Measurements from ENCODE around the gene PROX1.

PROX1 gene, protein sequence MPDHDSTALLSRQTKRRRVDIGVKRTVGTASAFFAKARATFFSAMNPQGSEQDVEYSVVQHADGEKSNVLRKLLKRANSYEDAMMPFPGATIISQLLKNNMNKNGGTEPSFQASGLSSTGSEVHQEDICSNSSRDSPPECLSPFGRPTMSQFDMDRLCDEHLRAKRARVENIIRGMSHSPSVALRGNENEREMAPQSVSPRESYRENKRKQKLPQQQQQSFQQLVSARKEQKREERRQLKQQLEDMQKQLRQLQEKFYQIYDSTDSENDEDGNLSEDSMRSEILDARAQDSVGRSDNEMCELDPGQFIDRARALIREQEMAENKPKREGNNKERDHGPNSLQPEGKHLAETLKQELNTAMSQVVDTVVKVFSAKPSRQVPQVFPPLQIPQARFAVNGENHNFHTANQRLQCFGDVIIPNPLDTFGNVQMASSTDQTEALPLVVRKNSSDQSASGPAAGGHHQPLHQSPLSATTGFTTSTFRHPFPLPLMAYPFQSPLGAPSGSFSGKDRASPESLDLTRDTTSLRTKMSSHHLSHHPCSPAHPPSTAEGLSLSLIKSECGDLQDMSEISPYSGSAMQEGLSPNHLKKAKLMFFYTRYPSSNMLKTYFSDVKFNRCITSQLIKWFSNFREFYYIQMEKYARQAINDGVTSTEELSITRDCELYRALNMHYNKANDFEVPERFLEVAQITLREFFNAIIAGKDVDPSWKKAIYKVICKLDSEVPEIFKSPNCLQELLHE

DNA sequence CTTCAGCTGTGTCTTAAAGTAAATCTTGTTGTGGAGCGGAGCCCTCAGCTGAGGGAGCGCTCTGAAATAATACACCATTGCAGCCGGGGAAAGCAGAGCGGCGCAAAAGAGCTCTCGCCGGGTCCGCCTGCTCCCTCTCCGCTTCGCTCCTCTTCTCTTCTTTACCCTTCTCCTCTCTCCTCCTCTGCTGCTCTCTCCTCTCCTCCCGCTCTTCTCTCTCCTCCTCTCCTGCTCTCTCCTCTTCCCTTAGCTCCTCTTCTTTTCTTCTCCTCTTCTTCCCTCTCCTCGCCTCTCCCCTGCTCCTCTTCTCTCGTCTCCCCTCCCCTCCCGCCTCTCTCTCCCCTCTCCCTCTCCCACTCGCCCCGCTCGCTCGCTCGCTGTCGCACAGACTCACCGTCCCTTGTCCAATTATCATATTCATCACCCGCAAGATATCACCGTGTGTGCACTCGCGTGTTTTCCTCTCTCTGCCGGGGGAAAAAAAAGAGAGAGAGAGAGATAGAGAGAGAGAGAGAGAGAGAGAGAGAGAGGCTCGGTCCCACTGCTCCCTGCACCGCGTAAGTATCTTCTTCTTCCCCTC lies at the start of gene PROX1:
TSS of gene PROX1 (plus strand) at position 47 of the 580 bp plus-strand sequence. CDS start 8,563 bp downstream, outside the sequence.
- DNase-seq, result no peak

DNA sequence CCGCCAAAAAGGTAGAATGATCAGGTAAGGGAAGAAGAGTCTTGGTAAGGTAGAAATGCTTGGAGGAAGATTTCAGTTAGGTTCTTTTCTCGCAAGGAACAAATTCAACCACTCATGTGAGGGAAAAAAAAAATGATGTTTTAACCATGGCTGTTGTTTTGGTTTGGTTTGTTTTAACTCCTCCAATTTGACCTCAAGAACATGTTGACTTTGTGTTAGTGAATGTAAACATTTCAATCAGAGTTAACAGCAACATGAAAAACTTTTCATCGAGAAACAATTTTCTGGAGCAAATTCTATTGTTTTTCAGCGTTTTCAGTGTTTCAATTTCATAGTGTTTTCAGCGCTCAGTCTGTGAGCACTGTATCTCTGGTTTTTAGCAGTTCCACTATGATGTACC lies 49.0 kb upstream of the PROX1 start:
- no peak for DNase-seq

GRCh38 chr1:213939888-213940287 lies 47.9 kb upstream of the PROX1 start:
- no peak for DNase-seq

DNA sequence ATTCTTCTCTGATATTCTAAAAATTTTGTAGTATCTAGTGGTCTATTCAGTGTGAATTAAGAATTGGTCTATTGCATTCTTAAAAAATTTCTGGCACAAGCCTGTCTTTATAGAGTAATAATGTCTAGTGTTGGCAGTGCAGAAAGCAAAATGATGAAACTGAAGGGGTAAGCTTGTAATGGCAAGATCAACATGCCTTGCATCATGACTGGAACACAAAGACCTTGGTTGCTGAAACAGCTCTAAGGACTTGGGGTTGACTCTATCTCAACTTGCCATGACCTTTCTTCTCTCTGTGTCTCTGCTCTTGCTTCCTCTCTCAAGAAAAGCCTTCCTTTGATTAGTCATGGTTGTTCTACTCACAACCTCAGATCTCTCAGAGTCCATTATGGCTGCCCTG lies 46.8 kb upstream of the PROX1 start:
- no peak for DNase-seq

DNA sequence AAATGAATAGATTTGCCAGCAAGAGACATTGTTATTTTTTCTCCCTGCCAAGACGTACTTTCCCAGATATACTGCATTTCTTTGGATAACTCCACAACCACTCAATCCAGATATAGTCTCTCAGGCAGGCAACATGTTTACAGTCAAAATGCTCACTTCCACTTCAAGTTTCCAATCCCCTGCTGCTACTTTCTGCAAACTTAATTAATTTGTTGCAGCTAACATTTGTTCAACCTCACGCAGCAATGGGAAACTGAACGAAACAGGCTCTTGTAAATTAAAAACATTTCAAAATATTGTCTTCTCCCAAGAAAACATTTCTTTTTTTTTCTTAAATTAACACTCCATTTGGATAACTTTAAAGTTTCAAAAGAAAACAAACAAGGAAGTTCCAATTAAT lies 45.7 kb upstream of the PROX1 start:
- DNase-seq, result no peak

- DNase-seq, result no peak
Observed at GRCh38 chr1:213947200-213947801, 40.5 kb upstream of the PROX1 start.

DNA sequence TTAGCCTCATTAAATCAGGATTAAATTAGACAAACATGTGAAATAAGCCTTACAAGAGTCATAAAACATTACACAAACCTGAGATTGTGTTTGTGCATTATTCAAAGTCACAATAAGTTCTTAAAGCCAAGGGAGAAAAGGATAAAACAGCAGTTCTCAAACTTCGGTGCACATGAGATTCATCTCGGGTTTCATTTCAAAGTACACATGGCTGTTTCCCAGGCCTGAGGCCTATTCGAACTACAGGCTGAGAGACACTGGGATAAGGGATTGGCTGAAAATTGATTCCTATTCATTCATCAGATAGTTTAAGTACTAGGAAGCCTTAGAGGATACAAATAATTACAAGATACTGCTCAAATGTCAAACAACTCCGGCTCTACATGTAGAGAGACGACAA lies 35.9 kb upstream of the PROX1 start:
- DNase-seq, result no peak

GRCh38 chr1:213953806-213954205 lies 34.0 kb upstream of the PROX1 start:
- DNase-seq, result no peak

- DNase-seq, result no peak
Observed at GRCh38 chr1:213956295-213956770, 31.4 kb upstream of the PROX1 start.

- DNase-seq, result no peak
Observed at GRCh38 chr1:213958346-213958745, 29.4 kb upstream of the PROX1 start.

- no peak for DNase-seq
Observed at GRCh38 chr1:213960963-213961362, 26.8 kb upstream of the PROX1 start.

DNA sequence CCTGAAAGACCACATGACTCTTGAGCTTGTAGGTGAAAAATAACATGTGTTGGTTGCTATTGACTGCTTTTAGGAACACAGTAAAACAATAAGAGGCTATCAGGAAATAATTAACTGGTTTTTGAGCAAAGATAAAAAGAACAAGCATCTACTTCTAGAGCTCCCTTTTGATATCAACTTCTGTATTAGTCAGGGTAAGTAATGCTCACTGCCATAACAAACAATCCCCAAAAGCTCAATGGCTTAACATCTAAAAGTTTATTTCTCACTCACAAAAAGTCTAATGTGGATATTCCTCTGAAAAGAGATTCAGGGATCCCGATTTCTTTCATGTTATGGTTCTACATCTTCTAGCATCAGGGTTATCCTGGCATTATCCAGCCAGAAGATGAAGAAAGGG lies 25.3 kb upstream of the PROX1 start:
- DNase-seq, result no peak

GRCh38 chr1:213966122-213966521 lies 21.7 kb upstream of the PROX1 start:
- DNase-seq, result no peak

GRCh38 chr1:213968146-213968825 lies 19.5 kb upstream of the PROX1 start:
- DNase-seq, result no peak

- no peak for DNase-seq
Observed at GRCh38 chr1:213969958-213970555, 17.7 kb upstream of the PROX1 start.

DNA sequence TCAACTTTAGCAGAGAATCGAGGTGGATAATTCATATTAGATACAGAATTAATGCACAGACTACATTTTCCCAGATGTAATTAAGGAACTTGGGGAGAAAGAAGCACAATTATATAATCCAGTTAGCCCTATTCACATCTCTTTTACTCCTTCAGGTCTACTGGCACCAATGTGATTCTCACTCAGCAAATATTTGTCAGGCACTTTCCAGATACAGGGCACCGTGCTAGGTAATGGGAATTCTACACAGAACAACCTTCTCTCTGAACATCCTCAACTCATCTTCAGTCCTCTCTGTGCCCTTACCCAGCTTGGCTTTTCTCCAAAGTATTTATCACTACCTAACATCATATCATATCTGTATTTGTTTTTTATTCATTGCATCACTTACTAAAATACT lies 15.6 kb upstream of the PROX1 start:
- DNase-seq, result no peak

- no peak for DNase-seq
Observed at GRCh38 chr1:213973129-213973528, 14.6 kb upstream of the PROX1 start.

DNA sequence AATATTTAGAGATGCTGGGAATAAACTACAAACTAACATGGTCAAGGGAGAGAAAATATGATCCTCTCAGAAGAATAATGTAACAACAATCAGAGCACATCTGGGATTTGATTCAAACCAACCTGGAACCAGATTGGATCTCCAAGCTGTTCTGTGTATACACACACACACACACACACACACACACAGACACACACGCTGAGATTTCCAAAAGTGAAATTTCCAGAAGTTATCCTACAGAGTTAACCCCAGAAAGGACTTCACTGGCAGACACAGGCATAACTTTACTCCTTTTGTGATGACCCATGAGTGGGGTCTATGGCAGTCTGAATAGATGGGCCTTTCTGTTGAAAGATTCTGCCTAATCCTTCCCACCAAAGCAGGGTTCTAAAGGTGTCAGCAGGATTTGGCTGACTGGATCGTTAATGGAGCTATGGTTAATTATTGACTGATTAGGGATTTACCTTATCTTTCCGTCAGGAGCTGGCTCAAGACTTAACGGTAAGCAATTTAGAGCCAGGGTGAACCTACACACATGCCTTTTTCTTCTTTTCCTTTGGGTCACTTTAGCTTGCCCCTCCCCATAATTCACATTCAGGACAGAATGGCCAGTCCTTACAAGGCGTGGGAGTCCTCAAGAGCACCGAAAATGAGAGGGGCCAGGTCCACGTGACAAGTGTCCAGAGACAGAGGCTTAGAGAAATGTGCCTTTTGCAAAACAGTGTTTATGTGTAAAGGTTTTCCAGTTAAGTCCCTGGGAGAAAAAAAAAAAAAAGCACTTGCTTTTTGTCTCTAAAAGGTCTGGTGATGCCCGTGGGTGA lies 10.9 kb upstream of the PROX1 start:
- DNase-seq, result no peak

DNA sequence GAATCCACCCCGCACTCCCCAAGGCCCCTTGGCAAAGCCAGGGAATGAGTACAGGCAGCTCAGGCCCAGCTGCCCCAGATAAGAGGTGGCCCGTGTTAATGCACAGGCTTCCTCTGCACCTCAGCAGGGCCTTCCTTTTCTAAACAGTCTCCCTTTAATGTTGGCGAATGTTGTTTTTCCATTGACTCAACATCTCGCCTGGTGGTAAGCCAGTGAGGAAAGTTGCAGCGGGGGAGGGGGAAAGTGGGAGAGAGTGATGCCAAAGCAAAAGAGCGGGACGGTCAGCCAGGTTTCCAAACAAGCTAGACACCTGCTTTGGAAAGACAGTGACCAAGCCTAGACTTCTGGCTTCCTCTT lies 10.3 kb upstream of the PROX1 start:
- DNase-seq, result no peak

DNA sequence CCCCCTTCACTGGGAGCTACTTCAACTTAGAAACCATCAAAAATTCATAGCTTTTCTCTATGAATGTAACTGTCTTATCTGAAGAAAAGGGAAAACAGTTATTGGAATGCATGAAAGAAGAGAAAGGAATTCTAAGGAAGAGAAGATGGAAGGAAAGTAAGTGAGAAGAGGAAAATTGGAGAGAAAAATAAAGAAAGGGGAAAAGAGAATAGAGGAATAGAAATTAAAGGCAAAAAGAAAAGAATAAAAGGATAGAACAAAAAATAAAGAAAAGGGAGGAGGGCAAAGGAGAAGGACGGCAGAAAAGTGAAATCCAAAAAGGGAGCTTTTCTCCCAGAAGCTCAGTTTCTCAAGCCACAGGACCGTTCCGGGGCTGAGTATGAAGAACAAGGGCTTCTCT lies 9.9 kb upstream of the PROX1 start:
- DNase-seq, result no peak

DNA sequence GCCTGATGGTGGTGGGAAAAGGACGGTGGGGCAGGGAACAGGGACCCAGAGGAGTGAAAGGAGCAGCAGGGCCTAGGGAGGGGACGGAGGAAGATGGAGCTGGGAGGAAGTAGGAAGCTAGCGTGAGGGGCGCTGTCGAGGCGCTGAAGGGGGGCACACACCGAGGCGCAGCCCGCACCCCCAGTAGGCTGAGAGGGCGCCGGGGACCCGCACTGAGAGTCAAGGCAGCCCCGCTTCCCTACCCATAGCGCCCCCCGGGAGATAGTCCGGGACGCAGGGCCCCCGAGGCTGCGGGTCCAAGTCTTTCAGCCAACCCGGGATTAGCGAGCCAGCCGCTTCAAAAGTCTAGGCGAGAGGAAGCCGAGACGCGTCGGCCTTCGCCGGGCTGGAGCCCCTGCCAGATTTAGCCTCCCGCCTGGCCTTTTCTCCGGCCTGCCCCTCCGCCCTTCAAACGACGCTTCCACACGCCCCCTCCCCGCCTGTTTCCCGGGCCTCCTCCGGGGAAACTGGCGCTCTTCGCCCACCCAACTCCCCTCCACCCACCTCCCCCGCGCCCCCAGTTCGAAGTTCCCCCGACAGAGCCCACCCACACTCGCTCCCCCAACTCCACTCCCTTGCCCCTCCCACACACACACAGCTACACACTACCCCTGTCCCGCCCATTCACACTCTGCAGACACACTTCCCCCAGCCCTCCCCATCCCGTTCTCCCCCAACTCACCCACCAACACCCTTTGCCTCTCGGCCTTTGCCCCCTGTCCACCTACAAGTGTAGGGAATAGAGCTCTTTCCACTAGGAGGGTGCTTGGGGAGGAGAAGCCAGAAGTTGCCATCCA lies 7.8 kb upstream of the PROX1 start:
- DNase-seq, result no peak
